Panc1 (cell line): Measurements from ENCODE around the gene TBX2.

ENCODE experiments used
- CTCF ChIP-seq: fragments of 450-650 bp; IDR thresholded peaks from 2 replicates; pipeline ENCODE4 v1.5.1; 2017; ENCODE audit warnings: mild to moderate bottlenecking
- POLR2AphosphoS5 ChIP-seq: IDR thresholded peaks from 2 replicates; pipeline ENCODE4 v1.6.1; 2012; ENCODE audit warnings: mild to moderate bottlenecking, low read depth, low read length, moderate library complexity
- SIN3A ChIP-seq: IDR thresholded peaks from 2 replicates; pipeline ENCODE4 v1.6.1; 2012; ENCODE audit warnings: low read depth, mild to moderate bottlenecking, low read length, moderate library complexity, borderline replicate concordance; ENCODE audit not compliant: insufficient read depth

- TF ChIP-seq CTCF (no peak), POLR2AphosphoS5 (no peak), SIN3A (no peak; the same call in 1 of the 2 replicates)
Observed at GRCh38 chr17:61398721-61399130, 917 bp upstream of the TBX2 start.
